Choroid plexus epithelial cell (primary cell): ENCODE measurements around the gene CCNB1.

Source experiments
- DNase-seq: peaks from one replicate; pipeline ENCODE4 v3.0.0-alpha.2; 2010; ENCODE audit warnings: low read depth
- H3K4me3 ChIP-seq: 2 replicates; pipeline ENCODE4 v1.5.1; 2011; ENCODE audit warnings: low read depth, mild to moderate bottlenecking, control low read depth, low read length, moderate library complexity
- CTCF ChIP-seq: conservative IDR thresholded peaks from 2 replicates; pipeline ENCODE4 v1.5.1; 2011; ENCODE audit warnings: low read depth, mild to moderate bottlenecking, control low read depth, inconsistent platforms, low read length, moderate library complexity

CCNB1 gene

GRCh38 chr5:69224520-69224919 is 57.6 kb downstream of the CCNB1 start:
- DNase-seq: no peak
- H3K4me3 ChIP-seq: no peak overlapping the region
- no peak for TF ChIP-seq CTCF

DNA sequence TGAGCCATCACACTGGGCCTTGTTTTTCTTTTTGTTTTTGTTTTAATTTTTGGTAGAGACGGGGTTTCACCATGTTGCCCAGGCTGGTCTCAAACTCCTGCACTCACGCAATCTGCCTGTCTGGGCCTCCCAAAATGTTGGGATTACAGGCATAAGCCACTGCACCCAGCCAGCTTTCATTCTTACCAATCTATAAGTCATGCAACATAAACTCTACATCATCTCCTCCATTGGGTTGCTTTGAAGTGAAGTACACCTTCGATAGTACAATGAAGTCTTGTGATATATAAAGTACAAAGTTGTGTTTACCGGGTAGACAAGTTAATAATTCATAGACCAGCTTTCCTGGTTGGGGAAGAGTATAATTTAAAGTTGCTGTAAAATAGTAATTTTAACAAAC is 58.9 kb downstream of the CCNB1 start:
- no peak for DNase-seq
- TF ChIP-seq CTCF: no peak
- H3K4me3 ChIP-seq: no peak overlapping the region
